Measurements from ENCODE around the gene DLG5.

Gene DLG5

GRCh38 chr10:77782328-77783061 is 144.1 kb downstream of the DLG5 start:
- TF ChIP-seq POLR2AphosphoS5 (IDR thresholded peaks at IDR 0.05; ENCODE audit: low read depth, low read length) (no peak), FOXP2 (optimal IDR thresholded peaks at IDR 0.05; ENCODE audit: borderline replicate concordance, extremely low read depth, extremely low read length, insufficient read depth) (no peak), TAF1 (IDR thresholded peaks at IDR 0.05; ENCODE audit: borderline replicate concordance, insufficient read depth, low read length) (no peak), SIN3A (IDR thresholded peaks at IDR 0.05; ENCODE audit: borderline replicate concordance, insufficient read depth, low read length) (no peak)
- TF ChIP-seq, protein P1, sequence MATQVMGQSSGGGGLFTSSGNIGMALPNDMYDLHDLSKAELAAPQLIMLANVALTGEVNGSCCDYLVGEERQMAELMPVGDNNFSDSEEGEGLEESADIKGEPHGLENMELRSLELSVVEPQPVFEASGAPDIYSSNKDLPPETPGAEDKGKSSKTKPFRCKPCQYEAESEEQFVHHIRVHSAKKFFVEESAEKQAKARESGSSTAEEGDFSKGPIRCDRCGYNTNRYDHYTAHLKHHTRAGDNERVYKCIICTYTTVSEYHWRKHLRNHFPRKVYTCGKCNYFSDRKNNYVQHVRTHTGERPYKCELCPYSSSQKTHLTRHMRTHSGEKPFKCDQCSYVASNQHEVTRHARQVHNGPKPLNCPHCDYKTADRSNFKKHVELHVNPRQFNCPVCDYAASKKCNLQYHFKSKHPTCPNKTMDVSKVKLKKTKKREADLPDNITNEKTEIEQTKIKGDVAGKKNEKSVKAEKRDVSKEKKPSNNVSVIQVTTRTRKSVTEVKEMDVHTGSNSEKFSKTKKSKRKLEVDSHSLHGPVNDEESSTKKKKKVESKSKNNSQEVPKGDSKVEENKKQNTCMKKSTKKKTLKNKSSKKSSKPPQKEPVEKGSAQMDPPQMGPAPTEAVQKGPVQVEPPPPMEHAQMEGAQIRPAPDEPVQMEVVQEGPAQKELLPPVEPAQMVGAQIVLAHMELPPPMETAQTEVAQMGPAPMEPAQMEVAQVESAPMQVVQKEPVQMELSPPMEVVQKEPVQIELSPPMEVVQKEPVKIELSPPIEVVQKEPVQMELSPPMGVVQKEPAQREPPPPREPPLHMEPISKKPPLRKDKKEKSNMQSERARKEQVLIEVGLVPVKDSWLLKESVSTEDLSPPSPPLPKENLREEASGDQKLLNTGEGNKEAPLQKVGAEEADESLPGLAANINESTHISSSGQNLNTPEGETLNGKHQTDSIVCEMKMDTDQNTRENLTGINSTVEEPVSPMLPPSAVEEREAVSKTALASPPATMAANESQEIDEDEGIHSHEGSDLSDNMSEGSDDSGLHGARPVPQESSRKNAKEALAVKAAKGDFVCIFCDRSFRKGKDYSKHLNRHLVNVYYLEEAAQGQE (IDR thresholded peaks at IDR 0.05; ENCODE audit: insufficient read depth in 1 of 2, low read depth in 2 of 2, low read length in 2 of 2) = no peak

DNA sequence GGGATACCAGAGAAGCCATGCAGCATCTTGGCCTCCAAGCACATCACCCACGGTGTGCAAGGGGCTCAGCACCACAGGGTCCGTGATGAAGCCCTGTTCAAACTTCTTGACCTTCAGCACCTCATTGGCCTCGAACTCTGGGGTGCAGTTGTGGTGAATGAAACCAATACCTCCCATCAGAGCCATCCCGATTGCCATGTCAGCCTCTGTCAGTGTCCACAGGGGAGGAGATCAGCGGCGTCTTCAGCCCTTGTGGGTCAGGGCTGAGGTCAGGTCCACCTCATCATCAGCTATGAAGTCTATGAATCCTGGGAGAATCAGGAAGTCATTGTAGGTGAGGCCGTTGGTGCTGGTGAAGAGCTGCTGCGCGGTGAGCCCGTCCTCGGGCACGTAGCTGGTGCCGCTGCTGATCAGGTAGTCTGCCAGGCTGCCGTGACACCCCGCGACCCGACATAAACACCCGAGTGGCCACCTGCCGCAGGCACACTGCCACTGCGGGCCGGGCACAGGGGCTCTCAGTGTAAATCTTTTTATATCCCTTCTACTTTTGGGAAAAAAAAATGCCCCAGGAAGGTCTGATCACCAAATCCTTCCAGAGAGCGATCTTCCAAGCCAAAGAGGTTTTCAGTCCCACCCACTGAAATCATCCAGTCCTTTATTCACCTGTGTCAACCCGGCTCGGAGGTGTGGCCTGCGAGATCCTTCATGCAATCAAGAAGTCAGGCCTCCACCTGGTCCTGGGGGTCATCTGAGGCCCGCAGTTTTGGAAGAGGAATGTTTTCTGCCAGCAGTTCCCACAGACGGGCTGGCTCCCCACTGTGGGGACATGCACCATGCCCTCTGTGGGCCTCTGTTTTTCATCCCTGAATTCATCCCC is 144.9 kb downstream of the DLG5 start:
- TF ChIP-seq SIN3A (IDR thresholded peaks at IDR 0.05; ENCODE audit: borderline replicate concordance, insufficient read depth, low read length) (no peak), FOXP2 (optimal IDR thresholded peaks at IDR 0.05; ENCODE audit: borderline replicate concordance, extremely low read depth, extremely low read length, insufficient read depth) (no peak), TAF1 (IDR thresholded peaks at IDR 0.05; ENCODE audit: borderline replicate concordance, insufficient read depth, low read length) (no peak), POLR2AphosphoS5 (IDR thresholded peaks at IDR 0.05; ENCODE audit: low read depth, low read length) (no peak)
- TF ChIP-seq, protein P1 (IDR thresholded peaks at IDR 0.05; ENCODE audit: insufficient read depth in 1 of 2, low read depth in 2 of 2, low read length in 2 of 2) = no peak

DNA sequence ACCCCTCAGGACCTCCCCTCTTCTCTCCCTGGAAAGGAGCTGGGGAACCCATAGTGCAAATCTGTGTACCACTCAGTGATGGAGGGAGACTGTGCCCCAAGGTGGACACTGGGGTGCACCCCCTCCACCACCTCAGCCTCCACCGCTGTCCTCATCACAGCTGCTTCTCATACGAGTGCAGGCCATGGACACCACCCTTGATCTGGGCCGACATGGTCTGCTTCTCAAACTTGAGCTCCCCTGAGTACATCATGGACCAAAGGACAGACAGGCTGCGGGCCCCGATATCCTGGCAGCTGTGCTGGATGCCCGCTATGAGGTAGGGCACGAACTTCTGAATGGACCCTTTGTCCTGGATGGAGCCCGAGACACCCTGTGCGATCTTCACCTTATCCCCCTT is 146.4 kb downstream of the DLG5 start:
- no peak for TF ChIP-seq SIN3A (IDR thresholded peaks at IDR 0.05; ENCODE audit: borderline replicate concordance, insufficient read depth, low read length)
- TF ChIP-seq FOXP2 (optimal IDR thresholded peaks at IDR 0.05; ENCODE audit: borderline replicate concordance, extremely low read depth, extremely low read length, insufficient read depth) = no peak
- TF ChIP-seq, protein P1 (IDR thresholded peaks at IDR 0.05; ENCODE audit: insufficient read depth in 1 of 2, low read depth in 2 of 2, low read length in 2 of 2) = no peak
- TF ChIP-seq POLR2AphosphoS5 (IDR thresholded peaks at IDR 0.05; ENCODE audit: low read depth, low read length) = no peak
- TF ChIP-seq TAF1 (IDR thresholded peaks at IDR 0.05; ENCODE audit: borderline replicate concordance, insufficient read depth, low read length) = no peak

GRCh38 chr10:77776487-77776886 is 150.1 kb downstream of the DLG5 start:
- no peak for TF ChIP-seq POLR2AphosphoS5 (IDR thresholded peaks at IDR 0.05; ENCODE audit: low read depth, low read length)
- no peak for TF ChIP-seq SIN3A (IDR thresholded peaks at IDR 0.05; ENCODE audit: borderline replicate concordance, insufficient read depth, low read length)
- TF ChIP-seq FOXP2 (optimal IDR thresholded peaks at IDR 0.05; ENCODE audit: borderline replicate concordance, extremely low read depth, extremely low read length, insufficient read depth) = no peak
- TF ChIP-seq, protein P1 (IDR thresholded peaks at IDR 0.05; ENCODE audit: insufficient read depth in 1 of 2, low read depth in 2 of 2, low read length in 2 of 2) = no peak
- no peak for TF ChIP-seq TAF1 (IDR thresholded peaks at IDR 0.05; ENCODE audit: borderline replicate concordance, insufficient read depth, low read length)

Measured in PFSK-1 (cell line).